ENCODE data around the gene EPHA6.

EPHA6 gene

DNA sequence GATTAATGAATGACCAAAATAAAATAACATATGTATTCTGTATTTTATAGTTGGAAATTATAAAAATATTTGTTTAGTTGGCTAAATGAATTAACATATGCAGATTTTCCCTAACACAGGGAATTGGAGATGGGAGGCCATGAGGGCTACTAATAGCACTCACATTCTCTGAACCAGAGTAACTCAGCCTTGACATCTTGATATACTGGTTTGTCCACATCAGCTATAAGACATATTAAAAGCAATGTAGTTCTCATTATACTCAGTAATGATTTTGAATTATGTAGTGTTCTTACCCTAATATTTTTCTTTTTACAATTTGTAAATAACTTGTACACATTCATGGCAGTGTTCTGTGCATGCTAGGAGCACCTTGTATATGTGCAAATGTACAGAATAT lies 255.9 kb downstream of the EPHA6 start:
- no peaks in the 10 kb centered on the region for H3K27me3 ChIP-seq (ENCODE audit: insufficient read depth, low read length, poor library complexity)
- H4K20me1 ChIP-seq (ENCODE audit: insufficient read depth, low read length): no peaks in the 10 kb centered on the region
- no peak for ATAC-seq (ENCODE audit: insufficient read depth, low read depth)
- H3K9me3 ChIP-seq (ENCODE audit: insufficient read depth, low read length, severe bottlenecking): no peaks in the 10 kb centered on the region
- no peak overlapping the region for H3K9ac ChIP-seq (ENCODE audit: low read depth, low read length)
- H3K36me3 ChIP-seq (ENCODE audit: insufficient read depth, low read length): no peaks in the 10 kb centered on the region
- H3K4me3 ChIP-seq (ENCODE audit: low read depth in 1 of 2, low read length in 2 of 2): no peak overlapping the region
- H3K79me2 ChIP-seq (ENCODE audit: insufficient read depth, low read length): no peaks in the 10 kb centered on the region
- DNase-seq: no peak
- TF ChIP-seq EZH2 (IDR thresholded peaks at IDR 0.05; ENCODE audit: borderline replicate concordance, low read depth, low read length, severe bottlenecking): no peak
- TF ChIP-seq, protein P1, sequence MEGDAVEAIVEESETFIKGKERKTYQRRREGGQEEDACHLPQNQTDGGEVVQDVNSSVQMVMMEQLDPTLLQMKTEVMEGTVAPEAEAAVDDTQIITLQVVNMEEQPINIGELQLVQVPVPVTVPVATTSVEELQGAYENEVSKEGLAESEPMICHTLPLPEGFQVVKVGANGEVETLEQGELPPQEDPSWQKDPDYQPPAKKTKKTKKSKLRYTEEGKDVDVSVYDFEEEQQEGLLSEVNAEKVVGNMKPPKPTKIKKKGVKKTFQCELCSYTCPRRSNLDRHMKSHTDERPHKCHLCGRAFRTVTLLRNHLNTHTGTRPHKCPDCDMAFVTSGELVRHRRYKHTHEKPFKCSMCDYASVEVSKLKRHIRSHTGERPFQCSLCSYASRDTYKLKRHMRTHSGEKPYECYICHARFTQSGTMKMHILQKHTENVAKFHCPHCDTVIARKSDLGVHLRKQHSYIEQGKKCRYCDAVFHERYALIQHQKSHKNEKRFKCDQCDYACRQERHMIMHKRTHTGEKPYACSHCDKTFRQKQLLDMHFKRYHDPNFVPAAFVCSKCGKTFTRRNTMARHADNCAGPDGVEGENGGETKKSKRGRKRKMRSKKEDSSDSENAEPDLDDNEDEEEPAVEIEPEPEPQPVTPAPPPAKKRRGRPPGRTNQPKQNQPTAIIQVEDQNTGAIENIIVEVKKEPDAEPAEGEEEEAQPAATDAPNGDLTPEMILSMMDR (IDR thresholded peaks at IDR 0.05; ENCODE audit: borderline replicate concordance, extremely low read depth, low read length, poor library complexity, severe bottlenecking): no peak
- H3K4me2 ChIP-seq (ENCODE audit: insufficient read depth, low read length): no peak overlapping the region
- no peak overlapping the region for H2AFZ ChIP-seq (ENCODE audit: low read depth, low read length)
- no peaks in the 10 kb centered on the region for H3K4me1 ChIP-seq (ENCODE audit: insufficient read depth, low read length)
- no peak overlapping the region for H3K27ac ChIP-seq (ENCODE audit: low read length)

DNA sequence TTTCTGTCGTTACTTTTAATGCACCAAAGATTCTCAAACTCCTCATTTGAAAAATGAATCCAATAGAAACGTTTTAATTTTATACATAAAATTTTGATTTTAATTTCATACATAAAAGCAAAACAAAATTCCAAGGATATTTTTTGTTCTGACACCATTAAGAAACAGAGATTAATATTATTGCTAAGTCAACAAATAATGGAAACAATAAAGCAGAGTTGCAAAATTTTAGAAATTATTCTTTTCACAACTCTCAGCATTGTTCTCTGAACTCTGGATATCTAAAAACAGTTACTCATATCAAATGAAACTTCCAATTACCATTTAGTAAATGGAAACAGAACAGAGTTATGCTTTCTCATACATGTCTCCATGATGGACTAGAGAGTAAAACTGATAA lies 260.2 kb downstream of the EPHA6 start:
- Histone ChIP-seq H3K79me2 (ENCODE audit: insufficient read depth, low read length) (no peaks in the 10 kb centered on the region), H3K4me3 (ENCODE audit: low read depth in 1 of 2, low read length in 2 of 2) (no peak overlapping the region), H3K9me3 (ENCODE audit: insufficient read depth, low read length, severe bottlenecking) (no peaks in the 10 kb centered on the region), H3K27me3 (ENCODE audit: insufficient read depth, low read length, poor library complexity) (no peaks in the 10 kb centered on the region), H3K36me3 (ENCODE audit: insufficient read depth, low read length) (no peaks in the 10 kb centered on the region), H3K9ac (ENCODE audit: low read depth, low read length) (no peak overlapping the region), H3K4me2 (ENCODE audit: insufficient read depth, low read length) (no peak overlapping the region), H4K20me1 (ENCODE audit: insufficient read depth, low read length) (no peaks in the 10 kb centered on the region), H3K4me1 (ENCODE audit: insufficient read depth, low read length) (no peaks in the 10 kb centered on the region), H2AFZ (ENCODE audit: low read depth, low read length) (no peak overlapping the region), H3K27ac (ENCODE audit: low read length) (no peak overlapping the region)
- DNase-seq (no peak), ATAC-seq (ENCODE audit: insufficient read depth, low read depth) (no peak)
- TF ChIP-seq, protein P1 (IDR thresholded peaks at IDR 0.05; ENCODE audit: borderline replicate concordance, extremely low read depth, low read length, poor library complexity, severe bottlenecking): no peak
- no peak for TF ChIP-seq EZH2 (IDR thresholded peaks at IDR 0.05; ENCODE audit: borderline replicate concordance, low read depth, low read length, severe bottlenecking)

DNA sequence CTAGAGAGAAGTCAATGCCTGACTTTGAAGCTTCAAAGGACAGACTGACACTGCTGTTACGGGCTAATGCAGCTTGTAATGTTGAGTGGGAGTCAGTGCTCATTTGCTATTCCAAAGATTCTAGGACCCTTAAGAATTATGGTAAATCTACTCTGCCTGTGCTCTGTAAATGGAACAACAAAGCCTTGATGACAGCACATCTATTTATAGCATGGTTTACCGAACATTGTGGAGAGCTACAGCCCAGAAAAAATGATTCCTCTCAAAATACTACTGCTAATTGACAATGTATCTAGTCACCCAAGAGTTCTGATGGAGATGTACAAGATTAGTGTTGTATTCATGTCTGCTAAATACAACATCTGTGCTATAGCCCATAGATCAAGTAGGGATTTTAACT lies 262.3 kb downstream of the EPHA6 start:
- Histone ChIP-seq H3K79me2 (ENCODE audit: insufficient read depth, low read length) (no peaks in the 10 kb centered on the region), H2AFZ (ENCODE audit: low read depth, low read length) (no peak overlapping the region), H3K4me2 (ENCODE audit: insufficient read depth, low read length) (no peak overlapping the region), H3K4me1 (ENCODE audit: insufficient read depth, low read length) (no peaks in the 10 kb centered on the region), H3K4me3 (ENCODE audit: low read depth in 1 of 2, low read length in 2 of 2) (no peak overlapping the region), H3K36me3 (ENCODE audit: insufficient read depth, low read length) (no peaks in the 10 kb centered on the region), H3K27ac (ENCODE audit: low read length) (no peak overlapping the region), H3K9ac (ENCODE audit: low read depth, low read length) (no peak overlapping the region), H3K9me3 (ENCODE audit: insufficient read depth, low read length, severe bottlenecking) (no peaks in the 10 kb centered on the region), H3K27me3 (ENCODE audit: insufficient read depth, low read length, poor library complexity) (no peaks in the 10 kb centered on the region), H4K20me1 (ENCODE audit: insufficient read depth, low read length) (no peaks in the 10 kb centered on the region)
- TF ChIP-seq, protein P1 (IDR thresholded peaks at IDR 0.05; ENCODE audit: borderline replicate concordance, extremely low read depth, low read length, poor library complexity, severe bottlenecking): no peak
- no peak for TF ChIP-seq EZH2 (IDR thresholded peaks at IDR 0.05; ENCODE audit: borderline replicate concordance, low read depth, low read length, severe bottlenecking)
- no peak for ATAC-seq (ENCODE audit: insufficient read depth, low read depth)
- DNase-seq: no peak

DNA sequence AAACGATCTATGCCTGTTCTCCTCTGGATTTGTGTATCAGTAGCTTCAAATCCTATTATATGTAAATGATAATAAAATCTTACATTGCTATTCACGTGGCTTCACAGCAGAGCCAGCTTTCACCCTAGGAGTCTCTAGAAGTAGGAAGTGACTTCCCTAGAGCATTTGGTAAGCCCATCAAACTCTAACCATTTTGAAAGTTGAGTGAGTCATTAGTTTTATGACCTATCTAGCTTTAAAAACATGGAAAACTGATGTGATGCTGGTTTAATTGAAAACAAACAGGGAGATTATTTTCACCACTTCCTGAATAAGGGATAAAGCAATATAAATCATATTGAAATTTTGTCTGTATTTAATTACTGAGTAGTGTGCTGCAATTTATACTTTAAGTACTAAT lies 275.2 kb downstream of the EPHA6 start:
- Histone ChIP-seq H3K4me3 (ENCODE audit: low read depth in 1 of 2, low read length in 2 of 2) (no peak overlapping the region), H3K4me1 (ENCODE audit: insufficient read depth, low read length) (no peaks in the 10 kb centered on the region), H2AFZ (ENCODE audit: low read depth, low read length) (no peak overlapping the region), H3K4me2 (ENCODE audit: insufficient read depth, low read length) (no peak overlapping the region), H3K27me3 (ENCODE audit: insufficient read depth, low read length, poor library complexity) (no peaks in the 10 kb centered on the region), H3K9ac (ENCODE audit: low read depth, low read length) (no peak overlapping the region), H3K79me2 (ENCODE audit: insufficient read depth, low read length) (no peaks in the 10 kb centered on the region), H4K20me1 (ENCODE audit: insufficient read depth, low read length) (no peaks in the 10 kb centered on the region), H3K27ac (ENCODE audit: low read length) (no peak overlapping the region), H3K9me3 (ENCODE audit: insufficient read depth, low read length, severe bottlenecking) (no peaks in the 10 kb centered on the region), H3K36me3 (ENCODE audit: insufficient read depth, low read length) (no peaks in the 10 kb centered on the region)
- ATAC-seq (ENCODE audit: insufficient read depth, low read depth) (no peak), DNase-seq (no peak)
- TF ChIP-seq, protein P1 (IDR thresholded peaks at IDR 0.05; ENCODE audit: borderline replicate concordance, extremely low read depth, low read length, poor library complexity, severe bottlenecking): no peak
- no peak for TF ChIP-seq EZH2 (IDR thresholded peaks at IDR 0.05; ENCODE audit: borderline replicate concordance, low read depth, low read length, severe bottlenecking)

Data from DND-41 (cell line).